ENCODE measurements around the gene GJA3. TPM values are rescaled to one million over a fixed set of nuclear protein-coding genes. Genes with fewer than 3 reads are reported as not detected.

GJA3 gene
- total and polyA plus RNA-seq, 10 of the 15 experiments (the other 5 are each of a cell fraction or from before 2014, with no cell fraction given) = 0.03 to 0.11 (median 0.04) TPM; not detected in 5

- TF ChIP-seq NFYA (IDR thresholded peaks at IDR 0.05; ENCODE audit: borderline replicate concordance, low read depth, low read length) = no peak
- TF ChIP-seq SP1 (IDR thresholded peaks at IDR 0.05; ENCODE audit: low read depth, low read length) = no peak
- TF ChIP-seq SRF (IDR thresholded peaks at IDR 0.05; ENCODE audit: low read depth in 2 of 2, low read length in 2 of 2) = no peak
- TF ChIP-seq GABPA (IDR thresholded peaks at IDR 0.05; ENCODE audit: low read depth) = no peak
- TF ChIP-seq RELA (IDR thresholded peaks at IDR 0.05; ENCODE audit: borderline replicate concordance, partially characterized antibody) = no peak
- TF ChIP-seq CHD4 (IDR thresholded peaks at IDR 0.05) = no peak
These were observed 17.3 kb upstream of the GJA3 start (continued) for GRCh38 chr13:20178156-20178555.

GRCh38 chr13:20177049-20177831, 16.4 kb upstream of the GJA3 start:
- RAD21 ChIA-PET (ENCODE audit: unreplicated experiment) = no interaction called here
- TF ChIP-seq SMAD1 (IDR thresholded peaks at IDR 0.05; ENCODE audit: low read depth, partially characterized antibody) = no peak
- no peak for TF ChIP-seq CTCF (IDR thresholded peaks at IDR 0.05 in 2 of 3, conservative IDR thresholded peaks at IDR 0.05 in 1 of 3; ENCODE audit: control insufficient read depth in 2 of 3, extremely low read depth in 1 of 3, insufficient read depth in 1 of 3, low read depth in 3 of 3, low read length in 3 of 3)
- TF ChIP-seq SP1 (IDR thresholded peaks at IDR 0.05; ENCODE audit: low read depth, low read length) = no peak
- TF ChIP-seq SMC3 (IDR thresholded peaks at IDR 0.05; ENCODE audit: borderline replicate concordance, low read length) = no peak
- TF ChIP-seq ASH2L (IDR thresholded peaks at IDR 0.05; ENCODE audit: borderline replicate concordance, low read depth) = no peak
- TF ChIP-seq KAT2A (conservative IDR thresholded peaks at IDR 0.05; ENCODE audit: control insufficient read depth, low read depth, low read length) = no peak
- TF ChIP-seq MYB (IDR thresholded peaks at IDR 0.05; ENCODE audit: borderline replicate concordance, low read depth, low read length) = no peak
- TF ChIP-seq ZZZ3 (IDR thresholded peaks at IDR 0.05; ENCODE audit: control insufficient read depth, insufficient read length, low read depth) = no peak
- TF ChIP-seq BMI1 (IDR thresholded peaks at IDR 0.05; ENCODE audit: borderline replicate concordance) = no peak
- peaks cover 8% of the 10 kb centered on the region for H3K4me1 ChIP-seq (ENCODE audit: control insufficient read depth, insufficient read depth, low read length)
- in situ Hi-C loops (cut with MboI) = loop anchor here (25.0 kb wide), 1 partner anchor 660 kb away; no protein-coding TSS in a partner anchor
- WGBS (ENCODE audit: insufficient coverage, insufficient replicate concordance, low lambda C conversion rate, missing lambda C conversion rate) = 84% methylated on average over 52 of the region's 67 CpGs
- no peak overlapping the region for H3K9ac ChIP-seq (ENCODE audit: control insufficient read depth, insufficient read depth, low read length)
- no peaks in the 10 kb centered on the region for H3K9me3 ChIP-seq (replicated peaks; ENCODE audit: control insufficient read depth, insufficient read depth, low read length)
- no peaks in the 10 kb centered on the region for H3K79me2 ChIP-seq (ENCODE audit: control insufficient read depth, insufficient read depth, low read length)
- no peaks in the 10 kb centered on the region for H3K36me3 ChIP-seq (ENCODE audit: control insufficient read depth in 2 of 2, insufficient read depth in 2 of 2, low read length in 1 of 2)
- FAIRE-seq (no peak), DNase-seq (ENCODE audit: low read depth, low spot score) (no peak), ATAC-seq (no peak)
- POLR2A ChIA-PET = no interaction called here
- H2AFZ ChIP-seq (ENCODE audit: control insufficient read depth, low read depth, low read length) = no peak overlapping the region
- no TSS peak for BruUV-seq (replicated peaks)
- no peak overlapping the region for H3K4me3 ChIP-seq
- no peaks in the 10 kb centered on the region for H4K20me1 ChIP-seq (ENCODE audit: control insufficient read depth, insufficient read depth)
- no peak overlapping the region for H3K4me2 ChIP-seq (ENCODE audit: control insufficient read depth, insufficient read depth)
- no peaks in the 10 kb centered on the region for H3K27me3 ChIP-seq (replicated peaks in 1 of 2; ENCODE audit: control insufficient read depth in 2 of 2, insufficient read depth in 2 of 2, low read length in 1 of 2)
- SMC1A ChIA-PET (ENCODE audit: uncharacterized antibody, unreplicated experiment) = no interaction called here
- H3K27ac ChIP-seq (ENCODE audit: control insufficient read depth, insufficient read depth) = no peak overlapping the region
- intact Hi-C loops (cut with micrococcal nuclease; ENCODE audit: unreplicated experiment) = no loop called here
- CTCF ChIA-PET = no interaction called here

Data from GM12878 (cell line).